ENCODE results near the gene ENTPD6. TPM values are rescaled to one million over a fixed set of nuclear protein-coding genes. Genes with fewer than 3 reads are reported as not detected.

Gene ENTPD6
- total RNA-seq, 2 donors from 2014 or later = 77.1 to 93.6 TPM

DNA sequence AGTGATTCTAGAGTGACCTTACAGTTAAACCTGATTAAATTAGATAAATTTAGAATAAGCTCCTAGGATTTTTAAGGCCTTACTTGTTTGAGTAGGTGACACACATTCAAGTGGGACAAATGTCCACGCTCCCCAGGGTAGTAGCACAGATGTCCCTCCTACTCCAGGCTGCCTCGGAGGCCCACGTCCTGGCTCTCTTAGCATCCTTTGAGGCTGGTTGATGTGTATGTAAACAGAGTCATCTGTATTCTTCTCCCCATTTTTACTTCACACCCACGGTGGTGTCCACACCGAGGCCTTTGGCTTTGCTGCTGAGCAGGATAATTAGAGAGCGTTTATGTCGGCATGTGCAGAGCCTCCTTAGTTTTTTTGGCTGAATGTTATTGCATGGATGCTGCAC lies 15.8 kb downstream of the ENTPD6 start:
- H3K36me3 ChIP-seq (ENCODE audit: control insufficient read depth, insufficient read depth, low read length) = peaks cover 58% of the 10 kb centered on the region
- no peaks in the 10 kb centered on the region for H3K27me3 ChIP-seq (ENCODE audit: control insufficient read depth, insufficient read depth, low read length, poor library complexity, severe bottlenecking)
- no peaks in the 10 kb centered on the region for H3K4me1 ChIP-seq (ENCODE audit: control insufficient read depth, insufficient read depth, low read length)
- no peak for DNase-seq
- H3K27ac Mint-ChIP-seq = no peak overlapping the region
- no peak overlapping the region for H3K4me3 Mint-ChIP-seq
- H3K9ac ChIP-seq (ENCODE audit: extremely low read depth, low read length, poor library complexity, severe bottlenecking) = no peak overlapping the region
- H3K36me3 Mint-ChIP-seq (ENCODE audit: low read depth) = peaks cover 43% of the 10 kb centered on the region
- H3K27me3 Mint-ChIP-seq (ENCODE audit: insufficient read depth) = no peaks in the 10 kb centered on the region
- H3K4me3 ChIP-seq (ENCODE audit: low read length) = no peak overlapping the region
- H3K4me1 Mint-ChIP-seq = no peaks in the 10 kb centered on the region
- H3K9me3 ChIP-seq (ENCODE audit: control insufficient read depth, low read length) = no peaks in the 10 kb centered on the region
- TF ChIP-seq, protein P1, sequence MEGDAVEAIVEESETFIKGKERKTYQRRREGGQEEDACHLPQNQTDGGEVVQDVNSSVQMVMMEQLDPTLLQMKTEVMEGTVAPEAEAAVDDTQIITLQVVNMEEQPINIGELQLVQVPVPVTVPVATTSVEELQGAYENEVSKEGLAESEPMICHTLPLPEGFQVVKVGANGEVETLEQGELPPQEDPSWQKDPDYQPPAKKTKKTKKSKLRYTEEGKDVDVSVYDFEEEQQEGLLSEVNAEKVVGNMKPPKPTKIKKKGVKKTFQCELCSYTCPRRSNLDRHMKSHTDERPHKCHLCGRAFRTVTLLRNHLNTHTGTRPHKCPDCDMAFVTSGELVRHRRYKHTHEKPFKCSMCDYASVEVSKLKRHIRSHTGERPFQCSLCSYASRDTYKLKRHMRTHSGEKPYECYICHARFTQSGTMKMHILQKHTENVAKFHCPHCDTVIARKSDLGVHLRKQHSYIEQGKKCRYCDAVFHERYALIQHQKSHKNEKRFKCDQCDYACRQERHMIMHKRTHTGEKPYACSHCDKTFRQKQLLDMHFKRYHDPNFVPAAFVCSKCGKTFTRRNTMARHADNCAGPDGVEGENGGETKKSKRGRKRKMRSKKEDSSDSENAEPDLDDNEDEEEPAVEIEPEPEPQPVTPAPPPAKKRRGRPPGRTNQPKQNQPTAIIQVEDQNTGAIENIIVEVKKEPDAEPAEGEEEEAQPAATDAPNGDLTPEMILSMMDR (conservative IDR thresholded peaks at IDR 0.05) = no peak
- no peaks in the 10 kb centered on the region for H3K9me3 Mint-ChIP-seq
- H3K27ac ChIP-seq (ENCODE audit: low read depth, low read length) = no peak overlapping the region
- WGBS, 2 experiments (ENCODE audit: insufficient coverage in 1 of 2, insufficient read length in 1 of 2) = 97 to 100% methylated on average over 1 to 6 of the region's 7 CpGs

GRCh38 chr20:25212242-25212641 lies 16.7 kb downstream of the ENTPD6 start:
- Histone ChIP-seq H3K9me3 (ENCODE audit: control insufficient read depth, low read length) (no peaks in the 10 kb centered on the region), H3K27me3 (ENCODE audit: control insufficient read depth, insufficient read depth, low read length, poor library complexity, severe bottlenecking) (no peaks in the 10 kb centered on the region), H3K4me1 (ENCODE audit: control insufficient read depth, insufficient read depth, low read length) (no peaks in the 10 kb centered on the region), H3K27ac (ENCODE audit: low read depth, low read length) (no peak overlapping the region), H3K36me3 (ENCODE audit: control insufficient read depth, insufficient read depth, low read length) (peaks cover 64% of the 10 kb centered on the region), H3K9ac (ENCODE audit: extremely low read depth, low read length, poor library complexity, severe bottlenecking) (no peak overlapping the region), H3K4me3 (ENCODE audit: low read length) (no peak overlapping the region)
- Mint-ChIP-seq H3K36me3 (ENCODE audit: low read depth) (peaks cover 50% of the 10 kb centered on the region), H3K27ac (no peak overlapping the region), H3K4me1 (no peaks in the 10 kb centered on the region), H3K4me3 (no peak overlapping the region), H3K9me3 (no peaks in the 10 kb centered on the region), H3K27me3 (ENCODE audit: insufficient read depth) (no peaks in the 10 kb centered on the region)
- TF ChIP-seq, protein P1 (conservative IDR thresholded peaks at IDR 0.05) = no peak
- DNase-seq = no peak
- 97% methylated on average over 4 to 5 of the region's 5 CpGs for WGBS, 2 experiments (ENCODE audit: insufficient coverage in 1 of 2, insufficient read length in 1 of 2)

- no peaks in the 10 kb centered on the region for H3K9me3 ChIP-seq (ENCODE audit: control insufficient read depth, low read length)
- H3K36me3 Mint-ChIP-seq (ENCODE audit: low read depth) = peaks cover 58% of the 10 kb centered on the region
- H3K9ac ChIP-seq (ENCODE audit: extremely low read depth, low read length, poor library complexity, severe bottlenecking) = no peak overlapping the region
- no peak overlapping the region for H3K27ac Mint-ChIP-seq
- no peak for DNase-seq
- H3K9me3 Mint-ChIP-seq = no peaks in the 10 kb centered on the region
- H3K4me3 Mint-ChIP-seq = no peak overlapping the region
- TF ChIP-seq, protein P1 (conservative IDR thresholded peaks at IDR 0.05) = no peak
- H3K27ac ChIP-seq (ENCODE audit: low read depth, low read length) = no peak overlapping the region
- H3K27me3 Mint-ChIP-seq (ENCODE audit: insufficient read depth) = no peaks in the 10 kb centered on the region
- no peaks in the 10 kb centered on the region for H3K27me3 ChIP-seq (ENCODE audit: control insufficient read depth, insufficient read depth, low read length, poor library complexity, severe bottlenecking)
- no peaks in the 10 kb centered on the region for H3K4me1 ChIP-seq (ENCODE audit: control insufficient read depth, insufficient read depth, low read length)
- peaks cover 68% of the 10 kb centered on the region for H3K36me3 ChIP-seq (ENCODE audit: control insufficient read depth, insufficient read depth, low read length)
- no peak overlapping the region for H3K4me3 ChIP-seq (ENCODE audit: low read length)
- WGBS, 2 experiments (ENCODE audit: insufficient coverage in 1 of 2, insufficient read length in 1 of 2) = 87 to 91% methylated on average over 10 to 21 of the region's 21 CpGs
- no peaks in the 10 kb centered on the region for H3K4me1 Mint-ChIP-seq
Observed at GRCh38 chr20:25213566-25214425, 18.3 kb downstream of the ENTPD6 start.

Data from endodermal cell (in vitro differentiated cells).